Esophagus muscularis mucosa (tissue), 4 donors: ENCODE measurements around the gene SAE1. TPM values are rescaled to one million over a fixed set of nuclear protein-coding genes. Genes with fewer than 3 reads are reported as not detected.

ENCODE experiments used
- DNase-seq: peaks from one replicate; pipeline ENCODE4 v3.0.0-alpha.2; 2017; ENCODE audit errors: extremely low spot score
- H3K27ac ChIP-seq, 4 donors: fragments of 200-600 bp; sonication (generic); replicated peaks in 1 of 4; 1 replicate in 3 of 4; 2 replicates in 1 of 4; pipeline ENCODE4 v1.5.1; 2016 to 2019; ENCODE audit warnings: mild to moderate bottlenecking in 1 of 4
- H3K27me3 ChIP-seq, 4 donors: fragments of 200-600 bp; sonication (generic); one replicate each; pipeline versions ENCODE4 v1.5.1 to v1.6.0; 2016 to 2019
- H3K36me3 ChIP-seq, 4 donors: fragments of 200-600 bp; sonication (generic); one replicate each; pipeline ENCODE4 v1.5.1; 2016 to 2019
- H3K4me1 ChIP-seq, 4 donors: fragments of 200-600 bp; sonication (generic); one replicate each; pipeline ENCODE4 v1.5.1; 2016 to 2019
- H3K4me3 ChIP-seq, 4 donors: fragments of 200-600 bp; sonication (generic); 1 replicate in 2 of 4; 2 replicates in 2 of 4; pipeline ENCODE4 v1.5.1; 2016 to 2019; ENCODE audit warnings: mild to moderate bottlenecking in 4 of 4, moderate library complexity in 1 of 4
- H3K9me3 ChIP-seq, 4 donors: fragments of 200-600 bp; sonication (generic); 1 replicate in 3 of 4; 2 replicates in 1 of 4; pipeline ENCODE4 v1.5.1; 2016 to 2019
- EP300 ChIP-seq: sonication (generic); formaldehyde crosslinking; IDR thresholded peaks from one replicate; pipeline ENCODE4 v1.6.1; 2017; ENCODE audit warnings: antibody characterized with exemption
- POLR2A ChIP-seq: fragments of 450-650 bp; IDR thresholded peaks from one replicate; pipeline ENCODE4 v1.6.1; 2017; ENCODE audit warnings: antibody characterized with exemption, moderate library complexity, mild to moderate bottlenecking, low read depth
- POLR2AphosphoS5 ChIP-seq, 2 donors: sonication (generic); formaldehyde crosslinking; IDR thresholded peaks; one replicate each; pipeline ENCODE4 v1.6.1; 2017; ENCODE audit warnings: antibody characterized with exemption in 2 of 2
- WGBS: methylation state at CpG from one replicate; pipeline ENCODE4 v1.1.5; 2018; 5-methylcytosine and 5-hydroxymethylcytosine counted together
- intact Hi-C: fragments of 100-400 bp; cut with DNase I; formaldehyde crosslinking; loops from one replicate; pipeline ENCODE4 v1.15.1; 2023
- total RNA-seq, 4 donors: library from RNA; depleted of rRNA; stranded (reverse); fragments of >200 nt; gene quantifications; one replicate each; pipeline versions ENCODE4 v1.1.0 to v1.2.1, GENCODE V29; 2016
- TF ChIP-seq, protein P1 (sequence below), 3 experiments: fragments of 200-600 bp in 2 of 3; fragments of 450-650 bp in 1 of 3; sonication (generic) in 2 of 3; IDR thresholded peaks; one replicate each; pipeline ENCODE4 v1.5.1; 2017 to 2019; ENCODE audit warnings: antibody characterized with exemption in 3 of 3, mild to moderate bottlenecking in 2 of 3, moderate library complexity in 1 of 3

The SAE1 gene
- total RNA-seq, 4 donors from 2014 or later: 130 to 143 (median 136) TPM

- 28% methylated on average over 12 of the region's 12 CpGs for WGBS
- H3K27ac ChIP-seq: peak overlapping the region; percentile 74 to 83 (median 80)
- peaks cover 23 to 58% (median 52%) of the 10 kb centered on the region in 4 donors for H3K4me1 ChIP-seq
- H3K27me3 ChIP-seq: no peaks in the 10 kb centered on the region
- no peaks in the 10 kb centered on the region for H3K36me3 ChIP-seq
- H3K4me3 ChIP-seq: peak overlapping the region; percentile 1 to 10 (median 5)
- TF ChIP-seq POLR2A (no peak), POLR2AphosphoS5 (IDR thresholded peaks at IDR 0.05) (peak in 1 of 2 donors; percentile 13), EP300 (no peak)
- TF ChIP-seq, protein P1, sequence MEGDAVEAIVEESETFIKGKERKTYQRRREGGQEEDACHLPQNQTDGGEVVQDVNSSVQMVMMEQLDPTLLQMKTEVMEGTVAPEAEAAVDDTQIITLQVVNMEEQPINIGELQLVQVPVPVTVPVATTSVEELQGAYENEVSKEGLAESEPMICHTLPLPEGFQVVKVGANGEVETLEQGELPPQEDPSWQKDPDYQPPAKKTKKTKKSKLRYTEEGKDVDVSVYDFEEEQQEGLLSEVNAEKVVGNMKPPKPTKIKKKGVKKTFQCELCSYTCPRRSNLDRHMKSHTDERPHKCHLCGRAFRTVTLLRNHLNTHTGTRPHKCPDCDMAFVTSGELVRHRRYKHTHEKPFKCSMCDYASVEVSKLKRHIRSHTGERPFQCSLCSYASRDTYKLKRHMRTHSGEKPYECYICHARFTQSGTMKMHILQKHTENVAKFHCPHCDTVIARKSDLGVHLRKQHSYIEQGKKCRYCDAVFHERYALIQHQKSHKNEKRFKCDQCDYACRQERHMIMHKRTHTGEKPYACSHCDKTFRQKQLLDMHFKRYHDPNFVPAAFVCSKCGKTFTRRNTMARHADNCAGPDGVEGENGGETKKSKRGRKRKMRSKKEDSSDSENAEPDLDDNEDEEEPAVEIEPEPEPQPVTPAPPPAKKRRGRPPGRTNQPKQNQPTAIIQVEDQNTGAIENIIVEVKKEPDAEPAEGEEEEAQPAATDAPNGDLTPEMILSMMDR (IDR thresholded peaks at IDR 0.05): no peak
- DNase-seq: no peak
- no peaks in the 10 kb centered on the region for H3K9me3 ChIP-seq
- intact Hi-C loops: loop anchor here (5.0 kb wide), 1 partner anchor 43 kb away; no protein-coding TSS in a partner anchor
Measured at GRCh38 chr19:47190167-47190727, 59.6 kb downstream of the SAE1 start.

GRCh38 chr19:47195434-47195833, 64.8 kb downstream of the SAE1 start:
- H3K4me1 ChIP-seq: peaks cover 10 to 23% (median 13%) of the 10 kb centered on the region in 4 donors
- H3K27ac ChIP-seq: no peak overlapping the region
- peaks cover 19 to 32% (median 30%) of the 10 kb centered on the region in 4 donors for H3K36me3 ChIP-seq
- H3K4me3 ChIP-seq: no peak overlapping the region
- no peak for DNase-seq
- no peaks in the 10 kb centered on the region for H3K27me3 ChIP-seq
- 89% methylated on average over 1 of the region's 1 CpG for WGBS
- TF ChIP-seq EP300 (no peak), POLR2AphosphoS5 (IDR thresholded peaks at IDR 0.05) (no peak), POLR2A (no peak)
- TF ChIP-seq, protein P1 (IDR thresholded peaks at IDR 0.05): no peak
- H3K9me3 ChIP-seq: no peaks in the 10 kb centered on the region
- intact Hi-C loops: no loop called here

- Histone ChIP-seq H3K27me3 (no peaks in the 10 kb centered on the region), H3K36me3 (peaks cover 19 to 44% (median 34%) of the 10 kb centered on the region in 4 donors), H3K4me3 (no peak overlapping the region), H3K4me1 (peaks cover 0 to 7% (median 0%) of the 10 kb centered on the region in 4 donors), H3K9me3 (no peaks in the 10 kb centered on the region), H3K27ac (no peak overlapping the region)
- no peak for DNase-seq
- TF ChIP-seq POLR2A (no peak), EP300 (no peak), POLR2AphosphoS5 (IDR thresholded peaks at IDR 0.05) (no peak)
- TF ChIP-seq, protein P1 (IDR thresholded peaks at IDR 0.05): no peak
- 78% methylated on average over 4 of the region's 4 CpGs for WGBS
- intact Hi-C loops: no loop called here
Measured at GRCh38 chr19:47197141-47197540, 66.5 kb downstream of the SAE1 start.

DNA sequence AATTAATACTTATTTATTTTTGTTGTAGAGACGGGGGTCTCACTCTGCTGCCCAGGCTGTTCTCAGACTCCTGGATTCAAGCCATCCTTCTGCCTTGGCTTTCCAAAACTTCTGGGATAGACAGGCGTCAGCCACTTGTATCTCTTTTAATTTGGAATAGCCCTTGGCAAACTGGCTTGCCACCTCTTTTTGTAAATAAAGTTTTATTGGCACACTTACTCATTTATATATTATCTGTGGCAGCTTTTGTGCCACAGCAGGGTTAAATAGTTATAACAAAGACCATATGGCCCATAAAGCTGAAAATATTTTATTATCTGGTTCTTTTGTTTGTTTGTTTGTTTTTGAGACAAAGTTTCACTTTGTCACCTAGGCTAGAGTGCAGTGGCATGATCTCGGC, 69.9 kb downstream of the SAE1 start:
- peaks cover 28 to 72% (median 61%) of the 10 kb centered on the region in 4 donors for H3K36me3 ChIP-seq
- H3K27me3 ChIP-seq: no peaks in the 10 kb centered on the region
- intact Hi-C loops: no loop called here
- H3K9me3 ChIP-seq: no peaks in the 10 kb centered on the region
- DNase-seq: no peak
- TF ChIP-seq POLR2AphosphoS5 (IDR thresholded peaks at IDR 0.05): no peak
- no peak for TF ChIP-seq EP300
- TF ChIP-seq POLR2A: no peak
- TF ChIP-seq, protein P1 (IDR thresholded peaks at IDR 0.05): no peak
- WGBS: 74% methylated on average over 3 of the region's 3 CpGs
- H3K27ac ChIP-seq: no peak overlapping the region
- H3K4me3 ChIP-seq: no peak overlapping the region
- no peaks in the 10 kb centered on the region for H3K4me1 ChIP-seq
